ENCODE results near the gene NAALADL2.

Gene NAALADL2

DNA sequence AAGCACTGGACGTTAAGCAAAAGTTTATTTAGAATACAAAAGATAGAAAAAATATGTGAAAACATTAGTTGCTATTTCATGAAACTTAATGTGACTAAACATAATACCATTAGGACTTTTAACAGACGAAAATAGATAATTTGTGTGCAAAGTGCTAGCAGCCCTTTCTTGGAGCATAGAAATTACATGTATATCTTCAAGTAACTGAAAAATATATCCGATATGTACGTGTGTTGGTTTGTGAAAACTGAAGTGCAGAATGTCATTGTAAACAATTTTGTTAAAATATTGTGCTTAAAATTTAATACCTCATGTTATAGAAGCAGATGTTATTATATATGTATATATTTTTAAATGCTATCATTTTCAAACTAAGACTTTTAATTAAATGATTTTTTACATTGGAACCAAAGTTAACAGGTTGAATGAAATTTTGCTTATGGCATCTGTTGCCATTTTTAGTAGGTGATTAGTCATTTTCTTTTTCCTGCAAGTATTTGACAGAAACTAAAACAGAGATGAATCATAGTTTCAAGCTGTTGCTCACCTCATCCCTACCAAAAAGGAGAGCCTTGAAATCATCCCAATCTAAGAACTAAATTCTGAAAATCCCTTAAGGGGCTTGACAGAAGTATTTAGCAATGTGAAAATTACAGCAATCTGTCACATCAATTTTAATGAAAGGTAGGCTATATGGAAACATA, 334.8 kb downstream of the NAALADL2 start:
- DNase-seq (ENCODE audit: extremely low read depth in 1 of 2, low read depth in 1 of 2), result no peak

DNA sequence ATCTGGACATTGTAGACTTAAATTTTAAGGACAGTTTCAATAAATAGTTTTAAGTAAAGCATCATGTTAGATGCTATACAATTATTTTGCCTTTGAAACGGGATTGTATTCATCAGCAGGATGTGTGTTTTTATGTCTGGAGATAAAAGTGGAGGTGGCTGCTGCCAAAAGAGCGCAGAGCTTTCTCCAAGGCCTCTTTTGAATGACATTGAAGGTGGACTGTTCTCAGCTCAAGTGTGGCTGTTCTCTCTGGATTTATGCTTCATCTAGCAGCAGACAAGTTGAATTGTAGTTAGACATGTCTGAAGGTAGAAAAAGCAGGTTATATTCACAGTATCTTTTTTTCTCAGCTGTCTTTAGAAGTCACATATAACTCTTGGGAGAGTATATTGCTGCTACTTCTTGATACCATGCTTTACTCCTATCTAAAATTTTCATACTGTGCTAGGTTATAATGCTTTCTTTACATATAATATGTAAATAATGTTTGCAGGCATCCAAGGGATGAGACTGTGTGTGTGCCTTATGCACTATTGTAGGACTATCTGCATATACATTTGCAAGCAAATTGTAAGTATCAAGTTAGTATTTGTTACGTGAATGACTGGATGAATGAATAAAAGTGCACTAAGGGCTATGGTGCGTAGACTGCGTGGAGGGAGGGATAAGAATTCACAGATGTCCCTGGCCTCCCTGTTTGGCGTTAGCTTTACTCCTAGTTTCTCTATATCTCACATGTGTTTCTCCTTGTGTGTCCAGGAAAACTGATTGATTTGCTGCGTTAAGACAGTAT, 340.1 kb downstream of the NAALADL2 start:
- DNase-seq (ENCODE audit: extremely low read depth in 1 of 2, low read depth in 1 of 2), result no peak

DNA sequence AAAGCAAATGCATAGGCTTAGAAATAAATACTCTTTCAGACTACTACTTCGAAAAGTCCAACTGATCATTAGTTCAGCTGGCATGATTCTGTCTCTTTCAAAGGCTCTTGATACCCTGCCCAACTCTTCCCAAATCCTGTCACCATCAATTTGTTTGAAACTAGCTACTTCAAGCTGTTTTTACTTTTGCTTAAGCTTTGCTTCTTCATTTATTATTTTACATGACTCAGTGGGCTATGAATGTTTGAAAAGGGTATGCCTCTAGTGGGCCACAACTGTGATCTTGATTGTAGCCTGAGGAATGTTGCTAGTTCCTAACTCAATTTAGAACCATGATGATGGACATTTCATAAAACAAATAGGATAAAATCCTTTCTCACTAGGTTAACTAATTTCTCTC, 340.8 kb downstream of the NAALADL2 start:
- no peak for DNase-seq (ENCODE audit: extremely low read depth in 1 of 2, low read depth in 1 of 2)

DNA sequence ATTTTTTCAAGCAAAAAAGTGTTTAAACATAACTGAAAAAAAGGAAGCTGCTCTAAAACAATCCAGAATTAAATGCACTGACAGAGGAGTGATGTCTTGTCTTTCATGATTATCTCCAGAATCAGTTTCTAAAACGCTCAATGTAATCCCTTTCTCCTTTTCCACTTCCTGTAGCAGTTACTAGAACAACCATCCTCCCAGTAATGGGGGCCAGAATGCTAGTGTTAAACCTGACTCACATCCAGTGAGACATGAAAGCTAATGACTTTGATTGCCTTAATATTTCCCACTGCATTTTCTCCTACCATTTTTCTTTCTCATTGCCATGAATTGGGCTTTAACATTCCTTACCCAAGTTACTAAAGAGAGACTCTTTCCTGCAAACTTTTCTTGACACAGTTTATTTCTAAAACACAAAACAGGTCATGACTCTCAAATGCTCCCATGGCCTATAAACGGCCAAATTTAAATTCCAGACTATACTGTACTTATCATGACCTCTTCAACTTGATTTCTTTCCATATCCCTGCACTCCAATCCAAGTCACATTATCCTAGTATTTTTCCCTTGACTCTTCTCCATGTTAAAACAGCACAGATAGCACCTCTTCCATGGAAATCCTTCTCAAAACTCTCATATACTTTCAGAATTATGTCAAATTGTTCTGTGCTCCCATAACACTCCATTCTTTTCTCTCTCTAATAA, 341.4 kb downstream of the NAALADL2 start:
- no peak for DNase-seq (ENCODE audit: extremely low read depth in 1 of 2, low read depth in 1 of 2)

DNA sequence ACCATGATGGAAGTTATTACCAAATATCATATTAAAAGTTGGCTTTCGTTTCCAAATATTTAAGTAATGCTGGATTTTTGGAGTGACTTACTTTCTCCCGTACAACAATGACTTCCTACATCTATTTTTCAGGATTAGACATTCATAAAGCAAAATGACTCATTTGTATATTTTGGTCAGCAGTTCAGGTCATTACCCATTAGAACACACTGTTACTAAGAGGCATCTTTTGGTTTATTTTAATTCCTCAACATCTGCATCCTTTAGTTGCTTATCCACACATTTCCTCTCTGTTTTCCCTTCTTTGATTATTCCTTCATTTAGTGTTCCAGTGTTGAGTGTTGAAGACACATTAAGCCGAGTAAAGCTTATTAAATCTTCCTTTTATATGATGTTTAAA, 348.2 kb downstream of the NAALADL2 start:
- DNase-seq (ENCODE audit: extremely low read depth in 1 of 2, low read depth in 1 of 2), result no peak

DNA sequence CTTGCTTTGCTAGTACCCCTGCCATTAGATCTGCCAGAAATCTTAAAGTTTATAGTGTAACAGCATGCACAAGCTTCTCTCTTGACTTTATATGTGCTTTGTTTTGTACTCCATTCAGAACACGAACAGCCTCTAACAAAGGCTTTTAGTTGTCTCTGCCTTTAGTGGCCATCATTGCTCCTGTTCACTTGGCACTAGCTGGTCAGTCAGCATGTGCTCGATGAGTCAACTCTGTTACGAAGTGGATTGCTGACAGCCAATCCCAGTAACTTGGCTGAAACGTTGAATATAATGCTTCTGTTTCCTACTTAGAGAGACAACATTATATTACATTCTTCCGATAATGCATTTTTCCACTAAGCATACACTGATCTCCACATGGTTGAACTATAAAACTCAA, 349.2 kb downstream of the NAALADL2 start:
- DNase-seq (ENCODE audit: extremely low read depth in 1 of 2, low read depth in 1 of 2), result no peak

DNA sequence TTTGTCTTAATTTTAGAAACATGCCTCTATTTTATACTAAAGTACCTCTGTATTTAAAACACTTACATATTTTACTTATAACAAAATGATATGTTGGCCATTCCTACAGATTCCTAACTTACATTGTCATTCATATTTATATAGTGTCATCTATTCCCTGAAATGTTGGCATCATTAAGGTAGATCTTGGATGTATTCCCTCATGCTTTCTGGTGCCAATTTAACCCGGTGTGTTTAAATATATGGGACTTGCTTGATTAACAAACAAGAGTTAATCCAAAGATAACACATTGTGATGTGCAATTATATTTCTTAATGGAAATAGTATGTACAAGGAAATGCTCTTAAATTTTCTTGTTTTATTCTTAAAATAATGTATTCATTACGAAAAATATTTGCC, 352.3 kb downstream of the NAALADL2 start:
- no peak for DNase-seq (ENCODE audit: extremely low read depth in 1 of 2, low read depth in 1 of 2)

DNA sequence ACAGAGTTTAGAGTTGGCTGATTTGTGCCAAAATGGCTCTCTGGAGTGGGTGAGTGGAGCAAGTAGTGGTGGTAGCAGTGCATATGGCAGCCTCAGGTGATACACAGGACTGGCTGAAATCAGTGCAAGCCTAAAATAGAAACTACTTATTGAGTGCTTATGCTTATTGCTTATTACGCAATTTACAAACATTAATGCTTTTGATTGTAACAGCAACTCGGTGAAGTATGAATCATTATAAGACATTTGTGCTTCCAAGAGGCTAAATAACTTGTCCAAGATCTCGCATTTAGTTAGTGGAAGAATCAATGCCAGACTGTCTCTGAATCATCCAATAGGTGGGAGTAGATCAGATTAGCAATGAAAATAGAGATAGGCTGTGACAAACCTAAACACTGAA, 353.8 kb downstream of the NAALADL2 start:
- DNase-seq (ENCODE audit: extremely low read depth in 1 of 2, low read depth in 1 of 2), result no peak

DNA sequence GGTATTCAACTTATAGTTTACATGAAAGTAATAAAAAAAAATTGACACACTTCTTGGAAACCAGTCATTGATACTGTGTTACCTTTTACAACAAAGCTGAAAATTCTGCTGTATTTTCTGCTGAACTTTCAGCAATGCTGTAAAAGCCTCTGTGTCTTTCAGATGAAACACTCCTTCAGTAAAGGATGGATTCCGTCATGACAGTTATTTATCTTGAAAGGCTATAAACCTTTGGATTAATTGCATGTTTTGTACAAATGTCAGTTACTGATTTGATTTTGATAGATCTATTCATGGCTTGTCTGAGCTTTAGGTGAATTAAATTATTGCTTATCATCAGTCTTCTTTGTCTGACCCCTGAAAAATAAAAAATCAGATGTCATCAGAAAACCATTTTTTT, 355.1 kb downstream of the NAALADL2 start:
- no peak for DNase-seq (ENCODE audit: extremely low read depth in 1 of 2, low read depth in 1 of 2)

DNA sequence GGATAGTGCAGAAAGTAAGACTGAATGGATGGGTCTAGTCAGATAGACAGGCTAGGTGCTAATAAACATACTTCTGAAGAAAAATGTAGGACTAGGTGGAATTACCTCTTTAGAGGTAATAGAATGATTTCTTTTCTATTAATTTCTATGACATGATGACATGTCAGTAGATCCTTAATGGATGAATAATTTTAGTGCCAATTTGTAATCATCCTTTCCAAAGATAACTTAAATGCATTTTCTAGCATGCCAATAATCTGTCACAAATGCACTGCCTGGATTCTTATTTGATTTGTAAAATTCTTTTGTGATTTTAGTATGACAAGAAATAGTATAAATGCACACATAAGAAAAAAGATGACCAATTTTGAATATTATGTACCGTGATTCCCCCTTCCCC, 356.7 kb downstream of the NAALADL2 start:
- no peak for DNase-seq (ENCODE audit: extremely low read depth in 1 of 2, low read depth in 1 of 2)

DNA sequence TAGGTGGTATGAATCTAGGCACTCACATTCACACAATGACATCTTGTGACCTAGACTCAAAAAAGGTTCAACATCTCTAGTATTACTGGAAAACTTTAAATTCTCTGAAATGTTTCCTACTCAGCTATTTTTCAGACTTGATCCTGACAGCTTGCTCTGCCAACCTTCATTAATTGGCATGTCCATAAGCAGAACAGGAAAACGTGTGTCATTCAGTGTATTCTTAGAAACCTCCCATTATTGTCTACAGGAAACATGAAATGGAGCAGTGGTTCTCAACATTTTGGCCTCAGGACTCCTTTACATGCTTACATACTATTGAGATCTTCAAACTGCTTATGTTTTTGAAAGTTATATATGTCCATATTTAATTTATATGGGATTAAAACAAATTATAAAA, 363.2 kb downstream of the NAALADL2 start:
- DNase-seq (ENCODE audit: extremely low read depth in 1 of 2, low read depth in 1 of 2), result no peak

DNA sequence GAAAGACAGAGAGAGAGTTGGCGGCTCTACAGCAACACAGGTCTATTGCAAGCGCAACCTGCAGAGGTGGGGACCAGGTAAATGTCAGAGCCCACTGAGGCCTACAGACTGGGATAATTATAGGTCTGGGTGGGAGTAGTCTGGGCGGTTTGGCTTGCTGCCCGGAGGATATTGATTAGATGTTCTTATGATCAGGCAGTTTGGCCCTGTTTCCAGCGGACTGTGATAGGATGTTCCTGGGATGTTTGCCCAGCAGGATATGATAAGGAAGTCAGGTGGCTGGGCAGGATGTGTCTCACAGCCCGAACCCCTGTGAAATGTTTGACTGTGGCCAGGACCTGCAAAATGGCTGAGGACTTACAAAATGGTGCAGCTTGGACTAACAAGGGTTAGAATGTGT, 364.9 kb downstream of the NAALADL2 start:
- no peak for DNase-seq (ENCODE audit: extremely low read depth in 1 of 2, low read depth in 1 of 2)

DNA sequence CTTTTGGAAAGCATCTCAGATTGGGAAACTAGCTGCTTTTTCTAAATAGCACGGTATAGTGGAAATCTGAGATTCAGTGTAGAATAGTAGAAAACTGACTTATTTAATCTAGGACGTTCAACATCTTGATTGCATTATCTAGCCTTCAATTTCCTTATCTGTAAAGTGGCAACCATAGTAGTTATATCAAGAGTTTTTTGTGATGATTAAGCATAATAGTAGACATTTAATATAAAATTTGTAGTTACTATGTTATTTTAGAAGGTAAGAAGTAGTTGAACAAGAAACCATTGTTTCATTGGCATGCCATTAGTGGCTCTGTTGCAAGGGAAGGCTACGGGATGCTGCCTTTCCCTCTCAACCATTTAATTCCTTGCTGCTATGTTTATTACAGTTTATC, 367.3 kb downstream of the NAALADL2 start:
- DNase-seq (ENCODE audit: extremely low read depth in 1 of 2, low read depth in 1 of 2), result no peak

DNA sequence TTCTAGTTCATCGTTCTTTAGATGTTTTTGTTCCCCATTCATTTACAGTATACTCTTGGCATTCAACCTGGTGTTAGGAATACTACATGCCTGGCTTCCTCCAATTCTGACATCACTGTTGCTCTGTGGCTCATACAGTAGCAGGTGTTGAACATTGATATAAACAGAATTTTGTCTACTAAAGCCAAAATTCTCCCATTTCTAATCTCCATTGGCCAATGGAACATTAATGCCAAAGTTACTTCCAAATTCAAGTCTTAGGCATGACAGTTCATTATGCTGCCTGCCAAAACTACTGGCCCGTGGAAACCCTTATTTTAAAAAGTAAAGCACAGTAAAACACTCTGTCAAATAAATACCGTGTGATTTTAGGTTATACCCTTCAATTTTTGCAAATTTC, 368.0 kb downstream of the NAALADL2 start:
- no peak for DNase-seq (ENCODE audit: extremely low read depth in 1 of 2, low read depth in 1 of 2)

DNA sequence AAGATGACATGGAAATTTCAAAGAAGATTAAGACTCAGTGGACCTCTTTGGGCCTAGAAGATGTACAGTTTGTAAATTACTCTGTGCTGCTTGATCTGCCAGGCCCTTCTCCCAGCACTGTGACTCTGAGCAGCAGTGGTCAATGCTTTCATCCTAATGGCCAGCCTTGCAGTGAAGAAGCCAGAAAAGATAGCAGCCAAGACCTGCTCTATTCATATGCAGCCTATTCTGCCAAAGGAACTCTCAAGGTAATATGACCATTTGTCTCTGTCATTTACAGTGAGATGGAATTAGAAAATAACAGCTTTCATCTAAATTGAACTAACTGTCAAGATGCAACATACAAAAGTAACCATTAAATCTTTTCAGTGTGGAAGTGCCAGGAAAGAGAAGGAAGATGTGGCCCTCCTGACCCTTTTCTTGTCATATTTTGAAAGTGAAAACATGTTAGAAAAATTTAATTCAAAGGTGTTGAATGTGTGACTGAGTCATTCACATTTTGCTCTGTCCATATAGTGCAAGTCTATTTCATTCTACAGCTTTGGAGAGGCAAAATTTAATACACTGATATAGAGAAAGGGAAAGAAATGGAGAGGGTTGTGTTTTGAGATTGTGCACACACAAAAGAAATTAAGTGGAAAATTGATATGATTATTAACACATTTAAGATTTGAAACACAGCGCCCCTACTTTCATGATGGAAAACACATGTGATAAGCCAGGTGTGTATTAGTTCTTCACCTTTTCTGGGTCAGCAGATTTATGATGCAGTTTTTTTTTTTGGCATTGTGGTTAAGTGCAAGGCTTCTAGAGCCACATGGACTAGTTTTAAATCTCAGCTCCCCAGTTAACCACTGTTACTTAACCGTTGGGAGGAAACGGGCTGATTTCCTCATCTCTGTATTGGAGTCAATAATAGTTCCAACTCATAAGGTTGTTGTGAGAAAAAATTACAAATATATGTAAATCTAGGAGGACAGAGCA, 375.1 kb downstream of the NAALADL2 start:
- no peak for DNase-seq (ENCODE audit: extremely low read depth in 1 of 2, low read depth in 1 of 2)

DNA sequence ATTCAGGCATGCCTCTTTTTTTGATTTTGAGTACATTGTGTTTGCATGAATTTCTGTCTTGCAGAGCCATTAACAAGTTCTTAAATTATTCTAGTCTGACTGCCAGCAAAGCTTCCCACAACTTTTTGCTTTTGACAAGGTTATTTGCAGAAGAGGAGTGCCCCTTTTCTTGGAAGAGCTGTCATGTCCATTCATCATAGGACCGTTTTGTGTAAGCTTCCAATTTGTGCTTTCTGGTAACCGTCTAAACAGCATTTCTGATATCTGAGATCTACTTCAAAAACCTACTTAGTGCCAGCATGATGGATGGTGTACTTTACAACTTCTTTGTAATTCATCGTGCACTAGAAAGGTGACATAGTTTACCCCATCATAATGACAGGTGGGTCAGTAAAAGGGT, 379.7 kb downstream of the NAALADL2 start:
- no peak for DNase-seq (ENCODE audit: extremely low read depth in 1 of 2, low read depth in 1 of 2)

DNA sequence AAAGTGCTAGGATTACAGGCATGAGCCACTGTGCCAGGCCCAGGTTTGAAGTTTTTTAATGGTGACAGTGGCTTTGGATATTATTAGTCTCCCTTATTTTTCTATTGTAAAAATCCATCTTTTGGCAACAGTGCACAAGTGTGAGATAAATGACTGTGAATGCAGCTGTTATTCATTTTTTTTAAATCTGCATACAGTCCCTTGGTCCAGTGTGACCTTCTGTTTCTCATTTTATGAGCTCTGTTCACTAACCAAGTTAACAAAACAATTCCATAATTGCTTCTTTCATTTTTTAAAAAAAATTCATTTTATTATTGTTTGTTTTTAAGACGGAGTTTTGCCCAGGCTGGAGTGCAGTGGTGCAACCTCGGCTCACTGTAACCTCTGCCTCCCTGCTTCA, 381.8 kb downstream of the NAALADL2 start:
- no peak for DNase-seq (ENCODE audit: extremely low read depth in 1 of 2, low read depth in 1 of 2)

DNA sequence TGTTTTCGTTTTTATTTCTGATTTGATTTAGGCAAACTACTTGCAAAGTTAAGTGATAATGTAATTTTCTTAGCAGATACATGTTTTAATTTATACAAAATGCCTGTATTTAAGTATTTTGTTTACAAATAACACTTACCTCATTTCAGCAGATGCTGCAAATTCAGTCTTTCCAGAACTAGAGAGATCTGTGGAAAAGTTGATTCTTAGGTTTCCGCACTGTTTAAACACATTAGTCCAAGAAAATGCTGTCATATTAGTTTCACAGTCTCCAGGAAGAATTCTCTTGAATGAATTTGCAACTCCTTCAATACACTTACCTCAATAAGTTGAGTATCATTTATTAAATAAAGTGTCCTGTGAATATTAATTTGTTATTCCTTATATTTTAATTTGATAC, 383.1 kb downstream of the NAALADL2 start:
- DNase-seq (ENCODE audit: extremely low read depth in 1 of 2, low read depth in 1 of 2), result no peak

DNA sequence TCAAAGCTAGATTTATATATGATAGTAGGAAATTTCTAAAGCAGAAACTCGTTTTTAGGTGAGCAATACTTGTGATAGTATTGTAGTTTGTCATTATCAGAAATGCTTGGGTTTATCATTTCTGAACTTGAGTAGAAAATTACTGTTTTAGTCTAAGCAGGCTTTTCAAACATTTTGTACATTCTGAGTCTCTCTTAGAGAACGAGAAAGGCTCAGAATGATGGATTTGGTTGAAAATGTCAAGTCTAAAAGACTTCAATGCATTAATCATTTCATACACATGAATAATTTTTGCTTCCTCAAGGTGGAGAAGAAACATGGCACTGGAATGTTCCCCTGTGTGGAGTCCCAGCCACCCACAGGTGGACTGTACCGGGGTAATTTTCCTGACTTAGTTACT, 387.1 kb downstream of the NAALADL2 start:
- DNase-seq (ENCODE audit: extremely low read depth in 1 of 2, low read depth in 1 of 2), result no peak

DNA sequence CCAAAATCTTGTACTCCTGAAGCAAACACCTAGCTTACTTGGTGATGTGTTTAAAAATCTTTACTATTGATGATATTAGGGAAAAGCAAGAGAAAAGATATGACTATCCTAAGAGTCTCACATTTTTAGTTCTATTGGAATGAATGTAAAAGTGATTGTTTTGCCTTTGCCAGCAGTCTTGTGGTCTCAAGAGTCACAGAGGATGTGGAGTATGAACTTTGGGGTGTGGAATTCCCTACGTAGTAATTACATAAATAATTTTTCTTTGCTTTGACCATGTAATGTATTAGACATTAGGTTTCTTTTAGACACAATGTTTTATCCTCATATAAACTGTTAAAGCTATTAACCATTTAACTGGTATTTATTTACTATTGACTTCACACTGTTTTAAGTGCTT, 387.6 kb downstream of the NAALADL2 start:
- DNase-seq (ENCODE audit: extremely low read depth in 1 of 2, low read depth in 1 of 2), result no peak

DNA sequence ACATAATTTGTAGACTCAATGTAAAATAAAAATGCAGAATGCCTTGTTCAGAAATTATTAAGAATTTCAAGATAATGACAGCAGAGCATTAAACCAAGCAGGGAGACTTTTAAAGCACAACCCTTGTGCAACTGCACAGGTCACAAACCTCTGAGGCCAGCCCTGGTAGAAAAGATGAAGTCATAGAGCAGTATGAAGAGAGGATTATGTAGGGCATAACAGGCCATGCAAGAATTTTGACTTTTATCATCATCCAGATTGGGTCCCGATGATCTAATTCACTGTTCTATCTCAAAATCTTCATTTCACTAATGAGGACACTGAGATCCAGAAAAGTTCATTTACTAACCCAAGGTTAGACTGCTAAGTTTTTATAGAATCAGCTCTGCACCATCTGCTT, 388.5 kb downstream of the NAALADL2 start:
- DNase-seq (ENCODE audit: extremely low read depth in 1 of 2, low read depth in 1 of 2), result no peak
